OCI-LY3 (cell line): ENCODE results near the gene MAGEB3.

Experiments used
- H2AFZ ChIP-seq: fragments of 200-600, 300-600 bp; shearing (Covaris generic); 2 replicates; pipeline ENCODE4 v1.6.0; 2014; ENCODE audit warnings: antibody characterized with exemption, low read depth, low read length
- H3K27ac ChIP-seq: fragments of 200-600, 300-600 bp; sonication (generic); 2 replicates; pipeline ENCODE4 v1.5.1; 2014; ENCODE audit warnings: mild to moderate bottlenecking, low read length, moderate library complexity, mixed read lengths
- H3K27me3 ChIP-seq: fragments of 200-600, 300-600 bp; sonication (generic); 2 replicates; pipeline ENCODE4 v1.6.1; 2014; ENCODE audit warnings: low read depth, low read length, mixed read lengths
- H3K36me3 ChIP-seq: fragments of 200-600, 300-600 bp; sonication (generic); replicated peaks from 2 replicates; pipeline ENCODE3; 2014; ENCODE audit warnings: low read depth, low read length, mixed read lengths
- H3K4me1 ChIP-seq: fragments of 300-600, 200-600 bp; sonication (generic); 2 replicates; pipeline ENCODE4 v1.6.1; 2014; ENCODE audit warnings: low read length, mixed read lengths
- H3K4me2 ChIP-seq: fragments of 200-600, 300-600 bp; sonication (generic); 2 replicates; pipeline ENCODE4 v1.6.1; 2014; ENCODE audit warnings: low read length, mixed read lengths
- H3K4me3 ChIP-seq: fragments of 300-600, 200-600 bp; sonication (generic); 2 replicates; pipeline ENCODE4 v1.5.1; 2014; ENCODE audit warnings: antibody characterized with exemption, mild to moderate bottlenecking, low read length, moderate library complexity
- H3K79me2 ChIP-seq: fragments of 300-600, 200-600 bp; shearing (Covaris generic); 2 replicates; pipeline ENCODE4 v1.6.1; 2014; ENCODE audit warnings: mild to moderate bottlenecking, low read length, mixed read lengths
- H3K9ac ChIP-seq: fragments of 300-600, 200-600 bp; shearing (Covaris generic); 2 replicates; pipeline ENCODE4 v1.6.0; 2014; ENCODE audit warnings: mild to moderate bottlenecking, low read length, moderate library complexity
- H3K9me3 ChIP-seq: fragments of 200-600, 300-600 bp; shearing (Covaris generic); 2 replicates; pipeline ENCODE4 v1.6.1; 2014; ENCODE audit warnings: low read length, mixed read lengths; ENCODE audit not compliant: insufficient read depth
- H4K20me1 ChIP-seq: fragments of 200-600, 300-600 bp; sonication (generic); 2 replicates; pipeline ENCODE4 v1.6.1; 2016; ENCODE audit warnings: low read length, mixed read lengths; ENCODE audit not compliant: insufficient read depth
- EZH2phosphoT487 ChIP-seq: fragments of 200-600 bp; shearing (Covaris generic); IDR thresholded peaks from 2 replicates; pipeline ENCODE4 v1.6.1; 2018; ENCODE audit warnings: antibody characterized with exemption, mixed run types, low read depth
- TF ChIP-seq, protein P1 (sequence below): fragments of 200-600, 300-600 bp; sonication (generic); IDR thresholded peaks from 2 replicates; pipeline ENCODE4 v1.5.1; 2014; ENCODE audit warnings: antibody characterized with exemption, low read length, low read depth

MAGEB3 gene

GRCh38 chrX:30275498-30275897, 45.0 kb downstream of the MAGEB3 start:
- Histone ChIP-seq H3K4me2 (no peak overlapping the region), H3K27me3 (no peaks in the 10 kb centered on the region), H3K9ac (no peak overlapping the region), H2AFZ (no peak overlapping the region), H3K36me3 (no peaks in the 10 kb centered on the region), H3K4me3 (no peak overlapping the region), H3K27ac (no peak overlapping the region), H3K4me1 (peaks cover 13% of the 10 kb centered on the region), H3K9me3 (no peaks in the 10 kb centered on the region), H3K79me2 (no peaks in the 10 kb centered on the region), H4K20me1 (no peaks in the 10 kb centered on the region)
- TF ChIP-seq EZH2phosphoT487, result no peak
- TF ChIP-seq, protein P1, sequence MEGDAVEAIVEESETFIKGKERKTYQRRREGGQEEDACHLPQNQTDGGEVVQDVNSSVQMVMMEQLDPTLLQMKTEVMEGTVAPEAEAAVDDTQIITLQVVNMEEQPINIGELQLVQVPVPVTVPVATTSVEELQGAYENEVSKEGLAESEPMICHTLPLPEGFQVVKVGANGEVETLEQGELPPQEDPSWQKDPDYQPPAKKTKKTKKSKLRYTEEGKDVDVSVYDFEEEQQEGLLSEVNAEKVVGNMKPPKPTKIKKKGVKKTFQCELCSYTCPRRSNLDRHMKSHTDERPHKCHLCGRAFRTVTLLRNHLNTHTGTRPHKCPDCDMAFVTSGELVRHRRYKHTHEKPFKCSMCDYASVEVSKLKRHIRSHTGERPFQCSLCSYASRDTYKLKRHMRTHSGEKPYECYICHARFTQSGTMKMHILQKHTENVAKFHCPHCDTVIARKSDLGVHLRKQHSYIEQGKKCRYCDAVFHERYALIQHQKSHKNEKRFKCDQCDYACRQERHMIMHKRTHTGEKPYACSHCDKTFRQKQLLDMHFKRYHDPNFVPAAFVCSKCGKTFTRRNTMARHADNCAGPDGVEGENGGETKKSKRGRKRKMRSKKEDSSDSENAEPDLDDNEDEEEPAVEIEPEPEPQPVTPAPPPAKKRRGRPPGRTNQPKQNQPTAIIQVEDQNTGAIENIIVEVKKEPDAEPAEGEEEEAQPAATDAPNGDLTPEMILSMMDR, result peak; percentile 54

- H3K9ac ChIP-seq, result no peak overlapping the region
- no peak overlapping the region for H3K27ac ChIP-seq
Observed at GRCh38 chrX:30278365-30278764, 47.9 kb downstream of the MAGEB3 start.

DNA sequence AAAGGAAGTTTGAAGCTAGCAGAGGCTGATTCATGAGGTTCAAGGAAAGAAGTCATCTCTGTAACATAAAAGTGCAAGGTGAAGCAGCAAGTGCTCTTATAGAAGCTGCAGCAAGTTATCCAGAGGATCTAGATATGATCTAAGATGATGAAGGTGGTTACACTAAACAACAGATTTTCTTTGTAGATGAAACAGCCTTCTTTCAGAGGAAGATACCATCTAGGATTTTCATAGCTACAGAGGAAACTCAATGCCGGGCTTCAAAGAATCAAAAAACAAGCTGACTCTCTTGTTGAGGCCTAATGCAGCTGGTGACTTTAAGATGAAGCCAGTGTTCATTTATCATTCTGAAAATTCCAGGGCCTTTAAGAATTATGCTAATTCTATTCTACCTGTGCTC, 50.0 kb downstream of the MAGEB3 start:
- no peak overlapping the region for H3K4me3 ChIP-seq
- H3K36me3 ChIP-seq, result no peaks in the 10 kb centered on the region
- H3K27ac ChIP-seq, result no peak overlapping the region
- H2AFZ ChIP-seq, result no peak overlapping the region
- H3K27me3 ChIP-seq, result no peaks in the 10 kb centered on the region
- no peaks in the 10 kb centered on the region for H3K79me2 ChIP-seq
- H3K4me1 ChIP-seq, result peaks cover 5% of the 10 kb centered on the region
- H3K9me3 ChIP-seq, result no peaks in the 10 kb centered on the region
- TF ChIP-seq, protein P1, result no peak
- TF ChIP-seq EZH2phosphoT487, result no peak
- H3K9ac ChIP-seq, result no peak overlapping the region
- H4K20me1 ChIP-seq, result no peaks in the 10 kb centered on the region
- H3K4me2 ChIP-seq, result no peak overlapping the region

More at GRCh38 chrX:30278365-30278764, 47.9 kb downstream of the MAGEB3 start:
- Histone ChIP-seq H3K36me3 (no peaks in the 10 kb centered on the region), H3K4me1 (peaks cover 5% of the 10 kb centered on the region), H3K27me3 (no peaks in the 10 kb centered on the region), H4K20me1 (no peaks in the 10 kb centered on the region), H3K4me3 (no peak overlapping the region), H3K4me2 (no peak overlapping the region), H3K79me2 (no peaks in the 10 kb centered on the region), H2AFZ (no peak overlapping the region), H3K9me3 (no peaks in the 10 kb centered on the region)
- TF ChIP-seq EZH2phosphoT487, result no peak
- TF ChIP-seq, protein P1, result no peak

GRCh38 chrX:30282527-30282926, 52.1 kb downstream of the MAGEB3 start:
- Histone ChIP-seq H4K20me1 (no peaks in the 10 kb centered on the region), H2AFZ (no peak overlapping the region), H3K36me3 (no peaks in the 10 kb centered on the region), H3K9me3 (no peaks in the 10 kb centered on the region), H3K27ac (no peak overlapping the region), H3K79me2 (no peaks in the 10 kb centered on the region), H3K4me3 (no peak overlapping the region), H3K9ac (no peak overlapping the region), H3K4me2 (no peak overlapping the region), H3K4me1 (no peaks in the 10 kb centered on the region), H3K27me3 (no peaks in the 10 kb centered on the region)
- TF ChIP-seq, protein P1, result no peak
- TF ChIP-seq EZH2phosphoT487, result no peak
